Measurements from ENCODE around the gene RAB4A. TPM values are rescaled to one million over a fixed set of nuclear protein-coding genes. Genes with fewer than 3 reads are reported as not detected.

RAB4A gene
- polyA plus RNA-seq, 2 of the 4 experiments (the other 2 are of a cell fraction): 31.5 to 38.4 TPM

- no peak overlapping the region; the same call in 2 of the 3 replicates for H3K4me3 ChIP-seq
- CTCF ChIA-PET: interaction anchor here (0.6 to 0.9 kb wide), 3 partner anchors 9 to 62 kb away, joined by 3 to 5 read pairs (median 4); no protein-coding TSS in a partner anchor
- H3K9me3 ChIP-seq: 0 out of 3 replicates have a peak, but pooled peaks cover 4% of the 10 kb centered on the region
- H3K27ac ChIP-seq: peak overlapping the region; percentile 72 to 84
- H3K4me1 ChIP-seq: peaks cover 68% of the 10 kb centered on the region
- POLR2A ChIA-PET: no interaction called here
- DNase-seq (ENCODE audit: low read depth in 1 of 2, low spot score in 1 of 2): no peak
- no peak for TF ChIP-seq ELK1 (IDR thresholded peaks at IDR 0.05; ENCODE audit: low read depth, low read length)
- no peak for TF ChIP-seq RFX5 (IDR thresholded peaks at IDR 0.05)
- TF ChIP-seq EHF (CRISPR knock-in tag; IDR thresholded peaks at IDR 0.05): no peak
- TF ChIP-seq NPAS2 (CRISPR knock-in tag; IDR thresholded peaks at IDR 0.05; ENCODE audit: borderline replicate concordance): no peak
- no peak for TF ChIP-seq HOXB13 (CRISPR knock-in tag; IDR thresholded peaks at IDR 0.05; ENCODE audit: low read depth)
- no peak for TF ChIP-seq TP53 (CRISPR knock-in tag; IDR thresholded peaks at IDR 0.05)
- no peak for TF ChIP-seq BHLHE40 (IDR thresholded peaks at IDR 0.05; ENCODE audit: low read depth, low read length)
- TF ChIP-seq SREBF2 (IDR thresholded peaks at IDR 0.05): no peak
- TF ChIP-seq CHD4 (IDR thresholded peaks at IDR 0.05; ENCODE audit: borderline replicate concordance): no peak
- no peak for TF ChIP-seq PHF8 (IDR thresholded peaks at IDR 0.05; ENCODE audit: borderline replicate concordance, low read depth)
- TF ChIP-seq SMC3 (IDR thresholded peaks at IDR 0.05): no peak
- TF ChIP-seq FOSL2 (IDR thresholded peaks at IDR 0.05): no peak
- TF ChIP-seq FOSL2 (CRISPR knock-in tag; IDR thresholded peaks at IDR 0.05): no peak
- TF ChIP-seq RAD21 (conservative IDR thresholded peaks at IDR 0.05 in 1 of 2, IDR thresholded peaks at IDR 0.05 in 1 of 2): no peak
- no peak for TF ChIP-seq CBX2 (IDR thresholded peaks at IDR 0.05; ENCODE audit: borderline replicate concordance, low read depth)
- TF ChIP-seq ATOH8 (CRISPR knock-in tag; IDR thresholded peaks at IDR 0.05; ENCODE audit: low read depth): no peak
- no peak for TF ChIP-seq GATA3 (IDR thresholded peaks at IDR 0.05; ENCODE audit: borderline replicate concordance)
- no peak for TF ChIP-seq HDAC2 (IDR thresholded peaks at IDR 0.05)
- FAIRE-seq: no peak
- peak overlapping the region; percentile 68 for H3K4me2 ChIP-seq
- WGBS (ENCODE audit: missing lambda C conversion rate): 95% methylated on average over 3 of the region's 3 CpGs
- no peak for ATAC-seq
Observed at GRCh38 chr1:229222081-229222480, 48.8 kb upstream of the RAB4A start.

DNA sequence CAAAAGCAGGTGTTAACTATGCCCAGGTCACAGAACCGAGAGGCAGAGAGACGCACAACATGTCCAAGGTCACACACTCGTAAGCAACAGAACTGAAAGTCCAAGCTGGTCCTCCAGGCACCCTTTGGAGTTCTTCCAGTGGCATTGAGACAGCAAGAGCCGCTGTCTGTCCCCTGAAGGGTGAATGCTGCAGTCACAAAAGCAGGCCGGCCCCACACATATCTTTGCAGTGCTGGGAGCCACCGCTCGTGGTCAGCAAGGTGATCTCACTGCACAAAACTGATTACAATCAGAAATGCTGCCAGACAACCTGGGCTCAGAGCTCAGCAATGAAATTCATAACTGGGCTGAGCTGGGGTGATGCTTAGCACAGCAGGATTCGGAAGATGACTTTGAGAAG lies 47.4 kb upstream of the RAB4A start:
- no peak for FAIRE-seq
- ChIA-PET CTCF (interaction anchor here (0.9 to 3.4 kb wide), 2 partner anchors 530 to 532 kb away, joined by 3 to 17 read pairs; no protein-coding TSS in a partner anchor), POLR2A (no interaction called here)
- Histone ChIP-seq H3K4me2 (peak overlapping the region; percentile 7; the same call in 1 of the 3 replicates), H3K27ac (peak overlapping the region; percentile 57 to 72; a peak in 5 of 6 replicates), H3K4me3 (no peak overlapping the region), H3K4me1 (peaks cover 65% of the 10 kb centered on the region), H3K9me3 (0 out of 3 replicates have a peak, but pooled peaks cover 4% of the 10 kb centered on the region)
- ATAC-seq: no peak
- DNase-seq (ENCODE audit: low read depth in 1 of 2, low spot score in 1 of 2): no peak
- TF ChIP-seq, protein P1, sequence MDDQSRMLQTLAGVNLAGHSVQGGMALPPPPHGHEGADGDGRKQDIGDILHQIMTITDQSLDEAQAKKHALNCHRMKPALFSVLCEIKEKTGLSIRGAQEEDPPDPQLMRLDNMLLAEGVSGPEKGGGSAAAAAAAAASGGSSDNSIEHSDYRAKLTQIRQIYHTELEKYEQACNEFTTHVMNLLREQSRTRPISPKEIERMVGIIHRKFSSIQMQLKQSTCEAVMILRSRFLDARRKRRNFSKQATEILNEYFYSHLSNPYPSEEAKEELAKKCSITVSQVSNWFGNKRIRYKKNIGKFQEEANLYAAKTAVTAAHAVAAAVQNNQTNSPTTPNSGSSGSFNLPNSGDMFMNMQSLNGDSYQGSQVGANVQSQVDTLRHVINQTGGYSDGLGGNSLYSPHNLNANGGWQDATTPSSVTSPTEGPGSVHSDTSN (IDR thresholded peaks at IDR 0.05): no peak
- TF ChIP-seq JUNB (IDR thresholded peaks at IDR 0.05) (no peak), ZC3H11A (IDR thresholded peaks at IDR 0.05) (no peak), EP300 (IDR thresholded peaks at IDR 0.05) (no peak), GATA3 (IDR thresholded peaks at IDR 0.05; ENCODE audit: borderline replicate concordance) (no peak), CBX8 (IDR thresholded peaks at IDR 0.05) (no peak)
- 92% methylated on average over 6 of the region's 8 CpGs for WGBS (ENCODE audit: missing lambda C conversion rate)

- 0 out of 3 replicates have a peak, but pooled peaks cover 4% of the 10 kb centered on the region for H3K9me3 ChIP-seq
- DNase-seq (ENCODE audit: low read depth in 1 of 2, low spot score in 1 of 2) (no peak), FAIRE-seq (no peak), ATAC-seq (no peak)
- H3K27ac ChIP-seq: peak overlapping the region; percentile 62 to 72; a peak in 4 of 6 replicates
- TF ChIP-seq, protein P2, sequence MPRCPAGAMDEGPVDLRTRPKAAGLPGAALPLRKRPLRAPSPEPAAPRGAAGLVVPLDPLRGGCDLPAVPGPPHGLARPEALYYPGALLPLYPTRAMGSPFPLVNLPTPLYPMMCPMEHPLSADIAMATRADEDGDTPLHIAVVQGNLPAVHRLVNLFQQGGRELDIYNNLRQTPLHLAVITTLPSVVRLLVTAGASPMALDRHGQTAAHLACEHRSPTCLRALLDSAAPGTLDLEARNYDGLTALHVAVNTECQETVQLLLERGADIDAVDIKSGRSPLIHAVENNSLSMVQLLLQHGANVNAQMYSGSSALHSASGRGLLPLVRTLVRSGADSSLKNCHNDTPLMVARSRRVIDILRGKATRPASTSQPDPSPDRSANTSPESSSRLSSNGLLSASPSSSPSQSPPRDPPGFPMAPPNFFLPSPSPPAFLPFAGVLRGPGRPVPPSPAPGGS (IDR thresholded peaks at IDR 0.05): no peak
- TF ChIP-seq NR3C1 (IDR thresholded peaks at IDR 0.05) (no peak), CBX8 (IDR thresholded peaks at IDR 0.05) (no peak), POLR2AphosphoS2 (conservative IDR thresholded peaks at IDR 0.05; ENCODE audit: low read length) (no peak), KDM1A (IDR thresholded peaks at IDR 0.05; ENCODE audit: low read depth) (no peak), HOXA7 (CRISPR knock-in tag; IDR thresholded peaks at IDR 0.05) (no peak), CHD4 (IDR thresholded peaks at IDR 0.05; ENCODE audit: borderline replicate concordance) (no peak), KDM5A (IDR thresholded peaks at IDR 0.05) (no peak), ATOH8 (CRISPR knock-in tag; IDR thresholded peaks at IDR 0.05; ENCODE audit: low read depth) (no peak)
- TF ChIP-seq, protein P1 (IDR thresholded peaks at IDR 0.05): no peak
- ChIA-PET POLR2A (no interaction called here), CTCF (interaction anchor here (1.9 to 7.9 kb wide), 3 partner anchors 489 to 560 kb away, joined by 5 to 82 read pairs (median 17); partner anchors contain the start of gene RHOU)
- peaks cover 68% of the 10 kb centered on the region for H3K4me1 ChIP-seq
- WGBS (ENCODE audit: missing lambda C conversion rate): 65% methylated on average over 2 of the region's 2 CpGs
- no peak overlapping the region for H3K4me3 ChIP-seq
- H3K4me2 ChIP-seq: peak overlapping the region; percentile 32
Observed at GRCh38 chr1:229224308-229224707, 46.6 kb upstream of the RAB4A start.

Data from A549 (cell line).